Neural progenitor cell (in vitro differentiated cells): Measurements from ENCODE around the gene PTTG1IP. TPM values are rescaled to one million over a fixed set of nuclear protein-coding genes. Genes with fewer than 3 reads are reported as not detected.
A peak's percentile ranks its signal among the peaks of the same experiment; 100 is the strongest.

Experiments
- DNase-seq: peaks from one replicate; pipeline ENCODE4 v3.0.0-alpha.2; 2016; ENCODE audit warnings: low spot score
- H2AFZ ChIP-seq: fragments of 200-600 bp; sonication (generic); replicated peaks from 2 replicates; pipeline ENCODE4 v1.6.1; 2016; ENCODE audit warnings: antibody characterized with exemption
- H3F3A ChIP-seq: fragments of 200-600 bp; sonication (generic); 2 replicates; pipeline ENCODE4 v1.6.1; 2016; ENCODE audit warnings: antibody characterized with exemption, low read depth
- H3K27ac ChIP-seq: fragments of 200-600 bp; sonication (generic); 2 replicates; pipeline ENCODE4 v1.5.1; 2016; ENCODE audit warnings: mild to moderate bottlenecking
- H3K27me3 ChIP-seq: fragments of 200-600 bp; sonication (generic); 2 replicates; pipeline ENCODE4 v1.6.1; 2016; ENCODE audit warnings: mild to moderate bottlenecking, moderate library complexity
- H3K36me3 ChIP-seq: fragments of 200-600 bp; sonication (generic); 2 replicates; pipeline ENCODE4 v1.5.1; 2016
- H3K4me1 ChIP-seq: fragments of 200-600 bp; sonication (generic); 2 replicates; pipeline ENCODE4 v1.6.1; 2016; ENCODE audit warnings: mixed run types
- H3K4me2 ChIP-seq: fragments of 200-600 bp; sonication (generic); 2 replicates; pipeline ENCODE4 v1.6.1; 2016
- H3K4me3 ChIP-seq: fragments of 200-600 bp; sonication (generic); 2 replicates; pipeline ENCODE4 v1.5.1; 2016
- H3K79me2 ChIP-seq: fragments of 200-600 bp; sonication (generic); 2 replicates; pipeline ENCODE4 v1.6.1; 2016; ENCODE audit warnings: low read depth
- H3K9ac ChIP-seq: fragments of 200-600 bp; sonication (generic); 2 replicates; pipeline ENCODE4 v1.6.1; 2016
- H3K9me3 ChIP-seq: fragments of 200-600 bp; sonication (generic); 2 replicates; pipeline ENCODE4 v1.5.1; 2016; ENCODE audit warnings: low read depth
- H4K20me1 ChIP-seq: fragments of 200-600 bp; sonication (generic); 2 replicates; pipeline ENCODE4 v1.6.1; 2016; ENCODE audit warnings: low read depth
- H3K27ac Mint-ChIP-seq: 3 replicates; pipeline ENCODE4 v1.8.0; 2021; ENCODE audit warnings: mixed read lengths
- H3K27me3 Mint-ChIP-seq: 2 replicates; pipeline ENCODE4 v1.8.0; 2022; ENCODE audit warnings: low read depth, mild to moderate bottlenecking, inconsistent platforms, moderate library complexity, mixed read lengths; ENCODE audit not compliant: insufficient read depth
- H3K36me3 Mint-ChIP-seq: 3 replicates; pipeline ENCODE4 v1.8.0; 2021; ENCODE audit warnings: mixed read lengths
- H3K4me1 Mint-ChIP-seq: 3 replicates; pipeline ENCODE4 v1.8.0; 2021; ENCODE audit warnings: mixed read lengths
- H3K4me3 Mint-ChIP-seq: 3 replicates; pipeline ENCODE4 v1.8.0; 2021; ENCODE audit warnings: mild to moderate bottlenecking, moderate library complexity, mixed read lengths
- H3K9me3 Mint-ChIP-seq: 3 replicates; pipeline ENCODE4 v1.8.0; 2020; ENCODE audit warnings: mixed read lengths
- EZH2 ChIP-seq: fragments of 200-600 bp; sonication (generic); IDR thresholded peaks from 2 replicates; pipeline ENCODE4 v1.6.1; 2017; ENCODE audit warnings: antibody characterized with exemption, mild to moderate bottlenecking, moderate library complexity
- EZH2phosphoT487 ChIP-seq: fragments of 200-600 bp; sonication (generic); IDR thresholded peaks from 2 replicates; pipeline ENCODE4 v1.6.1; 2017; ENCODE audit warnings: antibody characterized with exemption
- total RNA-seq: library from RNA; depleted of rRNA; stranded (reverse); fragments of >200 nt; gene quantifications from 2 replicates; pipeline ENCODE4 v1.2.3, GENCODE V29; 2015; ENCODE audit warnings: low replicate concordance
- TF ChIP-seq, protein P1 (sequence below): fragments of 200-600 bp; sonication (generic); IDR thresholded peaks from 2 replicates; pipeline ENCODE4 v1.5.1; 2017; ENCODE audit warnings: antibody characterized with exemption, mild to moderate bottlenecking

Gene PTTG1IP
- total RNA-seq, 1 donor from 2014 or later = 162 TPM

DNA sequence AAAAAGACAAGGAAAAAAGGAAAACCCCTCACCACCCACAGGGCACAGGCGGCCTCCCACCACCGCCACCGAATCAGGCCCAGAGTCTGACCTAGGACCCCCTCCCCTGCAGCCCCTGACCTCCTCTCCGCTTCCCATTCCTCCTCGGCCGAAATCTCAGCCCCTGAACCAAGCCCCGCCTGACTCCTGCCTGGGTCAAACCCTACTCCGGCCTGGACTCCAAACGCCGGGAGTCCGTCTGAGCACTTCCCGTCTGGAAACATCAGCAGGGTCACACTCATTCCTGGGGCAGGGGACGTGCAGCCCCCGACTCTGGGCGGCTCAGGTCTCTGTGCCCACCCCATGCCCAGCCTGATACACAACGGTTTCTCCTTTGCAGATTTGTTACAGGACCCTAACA is 29.2 kb downstream of the PTTG1IP start:
- Mint-ChIP-seq H3K4me1 (peaks cover 13% of the 10 kb centered on the region), H3K36me3 (peaks cover 3% of the 10 kb centered on the region), H3K27ac (no peak overlapping the region), H3K27me3 (peaks cover 10% of the 10 kb centered on the region), H3K4me3 (no peak overlapping the region), H3K9me3 (no peaks in the 10 kb centered on the region)
- Histone ChIP-seq H3F3A (peaks cover 25% of the 10 kb centered on the region), H3K79me2 (no peaks in the 10 kb centered on the region), H4K20me1 (no peaks in the 10 kb centered on the region), H2AFZ (peak overlapping the region; percentile 77), H3K27me3 (no peaks in the 10 kb centered on the region), H3K4me3 (no peak overlapping the region), H3K4me1 (peaks cover 6% of the 10 kb centered on the region), H3K9ac (no peak overlapping the region), H3K36me3 (no peaks in the 10 kb centered on the region), H3K9me3 (no peaks in the 10 kb centered on the region), H3K4me2 (peak overlapping the region; percentile 58), H3K27ac (no peak overlapping the region)
- peak; percentile 32 for DNase-seq
- TF ChIP-seq, protein P1, sequence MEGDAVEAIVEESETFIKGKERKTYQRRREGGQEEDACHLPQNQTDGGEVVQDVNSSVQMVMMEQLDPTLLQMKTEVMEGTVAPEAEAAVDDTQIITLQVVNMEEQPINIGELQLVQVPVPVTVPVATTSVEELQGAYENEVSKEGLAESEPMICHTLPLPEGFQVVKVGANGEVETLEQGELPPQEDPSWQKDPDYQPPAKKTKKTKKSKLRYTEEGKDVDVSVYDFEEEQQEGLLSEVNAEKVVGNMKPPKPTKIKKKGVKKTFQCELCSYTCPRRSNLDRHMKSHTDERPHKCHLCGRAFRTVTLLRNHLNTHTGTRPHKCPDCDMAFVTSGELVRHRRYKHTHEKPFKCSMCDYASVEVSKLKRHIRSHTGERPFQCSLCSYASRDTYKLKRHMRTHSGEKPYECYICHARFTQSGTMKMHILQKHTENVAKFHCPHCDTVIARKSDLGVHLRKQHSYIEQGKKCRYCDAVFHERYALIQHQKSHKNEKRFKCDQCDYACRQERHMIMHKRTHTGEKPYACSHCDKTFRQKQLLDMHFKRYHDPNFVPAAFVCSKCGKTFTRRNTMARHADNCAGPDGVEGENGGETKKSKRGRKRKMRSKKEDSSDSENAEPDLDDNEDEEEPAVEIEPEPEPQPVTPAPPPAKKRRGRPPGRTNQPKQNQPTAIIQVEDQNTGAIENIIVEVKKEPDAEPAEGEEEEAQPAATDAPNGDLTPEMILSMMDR = no peak
- no peak for TF ChIP-seq EZH2

- Mint-ChIP-seq H3K36me3 (no peaks in the 10 kb centered on the region), H3K4me1 (peaks cover 15% of the 10 kb centered on the region), H3K4me3 (no peak overlapping the region), H3K9me3 (no peaks in the 10 kb centered on the region), H3K27ac (no peak overlapping the region), H3K27me3 (peaks cover 12% of the 10 kb centered on the region)
- H3K27me3 ChIP-seq = no peaks in the 10 kb centered on the region
- H3K79me2 ChIP-seq = no peaks in the 10 kb centered on the region
- TF ChIP-seq, protein P1 = no peak
- no peak for TF ChIP-seq EZH2
- no peak for TF ChIP-seq EZH2phosphoT487
- H3K4me3 ChIP-seq = no peak overlapping the region
- H2AFZ ChIP-seq = no peak overlapping the region
- DNase-seq = no peak
- H3K36me3 ChIP-seq = no peaks in the 10 kb centered on the region
- peaks cover 25% of the 10 kb centered on the region for H3F3A ChIP-seq
- H3K4me1 ChIP-seq = peaks cover 6% of the 10 kb centered on the region
- H3K9ac ChIP-seq = no peak overlapping the region
- H4K20me1 ChIP-seq = no peaks in the 10 kb centered on the region
- H3K27ac ChIP-seq = no peak overlapping the region
- H3K4me2 ChIP-seq = no peak overlapping the region
- H3K9me3 ChIP-seq = no peaks in the 10 kb centered on the region
Observed at GRCh38 chr21:44842721-44843445, 30.6 kb downstream of the PTTG1IP start.

DNA sequence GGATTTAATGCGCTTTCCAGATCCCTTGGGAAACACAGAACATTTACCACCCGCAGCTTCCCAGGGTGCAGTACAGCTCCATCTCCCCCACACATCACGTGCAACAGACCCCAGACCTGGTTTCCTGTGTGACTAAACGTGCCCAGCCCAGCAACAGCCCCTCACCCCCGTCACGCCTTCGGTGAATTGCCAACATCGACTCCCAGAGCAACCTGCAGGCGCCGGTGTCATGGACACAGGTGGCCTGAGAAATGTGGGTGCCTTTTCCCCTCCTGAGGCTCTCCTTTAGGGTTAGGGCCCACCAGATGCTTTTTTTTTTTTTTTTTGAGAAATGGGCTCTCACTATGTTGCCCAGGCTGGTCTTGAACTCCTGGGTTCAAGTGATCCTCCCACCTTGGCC is 31.4 kb downstream of the PTTG1IP start:
- TF ChIP-seq EZH2 (no peak), EZH2phosphoT487 (no peak)
- TF ChIP-seq, protein P1 = no peak
- H3K9me3 Mint-ChIP-seq = no peaks in the 10 kb centered on the region
- H3K27ac ChIP-seq = no peak overlapping the region
- H4K20me1 ChIP-seq = no peaks in the 10 kb centered on the region
- H3K9ac ChIP-seq = no peak overlapping the region
- no peaks in the 10 kb centered on the region for H3K9me3 ChIP-seq
- no peaks in the 10 kb centered on the region for H3K27me3 ChIP-seq
- peaks cover 15% of the 10 kb centered on the region for H3K4me1 Mint-ChIP-seq
- H3K36me3 Mint-ChIP-seq = no peaks in the 10 kb centered on the region
- H3F3A ChIP-seq = peaks cover 25% of the 10 kb centered on the region
- no peak overlapping the region for H2AFZ ChIP-seq
- H3K27ac Mint-ChIP-seq = no peak overlapping the region
- peaks cover 13% of the 10 kb centered on the region for H3K27me3 Mint-ChIP-seq
- H3K4me1 ChIP-seq = peaks cover 6% of the 10 kb centered on the region
- H3K4me3 Mint-ChIP-seq = no peak overlapping the region
- no peak overlapping the region for H3K4me3 ChIP-seq
- DNase-seq = no peak
- no peaks in the 10 kb centered on the region for H3K36me3 ChIP-seq
- no peak overlapping the region for H3K4me2 ChIP-seq
- H3K79me2 ChIP-seq = no peaks in the 10 kb centered on the region
